PC-9 (cell line): Measurements from ENCODE around the gene BICC1. TPM values are rescaled to one million over a fixed set of nuclear protein-coding genes. Genes with fewer than 3 reads are reported as not detected.

Source experiments
- BruUV-seq: library from RNA; stranded (reverse); fragments of 400-500 nt; replicated peaks from 2 replicates; lab custom pipeline; 2021; lab: Mats Ljungman, UMichigan
- CTCF ChIA-PET: fragments of 300-600 bp; sonication (Branson Sonifier 250); formaldehyde crosslinking; loops from one replicate; lab custom pipeline; 2022; ENCODE audit warnings: antibody characterized with exemption; lab: Charles Lee
- POLR2A ChIA-PET: fragments of 300-600 bp; sonication (Branson Sonifier 250); formaldehyde crosslinking; loops from one replicate; lab custom pipeline; 2022; ENCODE audit warnings: antibody characterized with exemption; ENCODE audit not compliant: unreplicated experiment; lab: Charles Lee
- DNase-seq, 2 experiments: peaks; one replicate each; pipeline versions ENCODE4 v3.0.0 to v3.0.0-alpha.2; 2015 to 2022; ENCODE audit warnings: mixed read lengths in 1 of 2
- H2AFZ ChIP-seq: fragments of 200-600 bp; sonication (generic); 2 replicates; pipeline ENCODE4 v1.8.1; 2017; ENCODE audit warnings: antibody characterized with exemption
- H3F3A ChIP-seq: fragments of 200-600 bp; sonication (generic); 2 replicates; pipeline ENCODE4 v1.8.1; 2017; ENCODE audit warnings: antibody characterized with exemption, mild to moderate bottlenecking, low read depth; ENCODE audit not compliant: insufficient read depth
- H3K27ac ChIP-seq: fragments of 200-600 bp; sonication (generic); 2 replicates; pipeline ENCODE4 v1.6.1; 2016; ENCODE audit warnings: mixed run types
- H3K27me3 ChIP-seq: fragments of 200-600 bp; sonication (generic); 2 replicates; pipeline ENCODE4 v1.6.1; 2016; ENCODE audit warnings: low read depth, mixed run types; ENCODE audit not compliant: insufficient read depth
- H3K36me3 ChIP-seq: fragments of 200-600 bp; sonication (generic); 2 replicates; pipeline ENCODE4 v1.6.1; 2016; ENCODE audit warnings: low read depth, mixed run types
- H3K4me1 ChIP-seq: fragments of 200-600 bp; sonication (generic); replicated peaks from 2 replicates; pipeline ENCODE4 v1.6.1; 2016; ENCODE audit warnings: mixed run types; ENCODE audit not compliant: insufficient read depth
- H3K4me2 ChIP-seq: fragments of 200-600 bp; sonication (generic); 2 replicates; pipeline ENCODE4 v1.6.1; 2017; ENCODE audit warnings: mixed run types
- H3K4me3 ChIP-seq: fragments of 200-600 bp; sonication (generic); 2 replicates; pipeline ENCODE4 v1.6.1; 2016; ENCODE audit warnings: mixed run types
- H3K79me2 ChIP-seq: fragments of 200-600 bp; sonication (generic); 2 replicates; pipeline ENCODE4 v1.6.1; 2017; ENCODE audit warnings: low read depth, mixed run types
- H3K9me2 ChIP-seq: fragments of 200-600 bp; sonication (generic); 2 replicates; pipeline ENCODE4 v1.8.1; 2017; ENCODE audit warnings: mild to moderate bottlenecking; ENCODE audit not compliant: insufficient read depth
- H3K9me3 ChIP-seq: fragments of 200-600 bp; sonication (generic); 2 replicates; pipeline ENCODE4 v1.8.1; 2016; ENCODE audit warnings: low read depth; ENCODE audit not compliant: insufficient read depth
- H4K20me1 ChIP-seq: fragments of 200-600 bp; sonication (generic); 2 replicates; pipeline ENCODE4 v1.8.1; 2017; ENCODE audit not compliant: insufficient read depth
- EZH2 ChIP-seq: fragments of 200-600 bp; sonication (generic); IDR thresholded peaks from 2 replicates; pipeline ENCODE4 v1.8.0; 2017; ENCODE audit warnings: antibody characterized with exemption, low read depth
- intact Hi-C: fragments of 100-400 bp; cut with micrococcal nuclease; formaldehyde crosslinking; loops from one replicate; pipeline ENCODE4 v1.10.0; 2022; ENCODE audit not compliant: unreplicated experiment
- total RNA-seq: library from RNA; stranded (reverse); gene quantifications from 2 replicates; pipeline ENCODE4 v1.2.3, GENCODE V29; 2021
- TF ChIP-seq, protein P1 (sequence below): fragments of 200-600 bp; sonication (generic); conservative IDR thresholded peaks from 2 replicates; pipeline ENCODE4 v1.6.1; 2017; ENCODE audit warnings: mixed run types, antibody characterized with exemption, mild to moderate bottlenecking, moderate library complexity

The BICC1 gene
- total RNA-seq, 1 experiment from 2014 or later: not detected

DNA sequence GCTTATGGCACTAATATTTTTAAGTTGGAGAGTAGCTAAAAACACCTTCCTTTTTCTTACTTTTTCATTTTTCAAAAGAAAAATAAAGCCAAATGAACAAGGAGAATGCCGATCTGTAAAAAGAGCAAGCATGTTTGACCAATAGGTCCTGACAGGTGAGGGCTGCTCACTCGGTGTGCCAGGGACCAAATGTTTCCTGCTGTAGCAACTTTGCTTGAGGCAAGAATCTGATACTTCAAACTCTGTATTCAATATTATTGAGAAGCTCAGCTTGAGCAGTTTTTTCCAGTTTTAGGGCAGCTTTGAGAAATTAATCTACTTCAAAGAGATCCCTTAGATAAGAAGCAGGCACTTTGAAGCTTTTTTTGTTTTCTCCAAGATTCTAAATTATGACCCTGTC lies 298.1 kb downstream of the BICC1 start:
- no peak overlapping the region for H3K27ac ChIP-seq
- TF ChIP-seq, protein P1, sequence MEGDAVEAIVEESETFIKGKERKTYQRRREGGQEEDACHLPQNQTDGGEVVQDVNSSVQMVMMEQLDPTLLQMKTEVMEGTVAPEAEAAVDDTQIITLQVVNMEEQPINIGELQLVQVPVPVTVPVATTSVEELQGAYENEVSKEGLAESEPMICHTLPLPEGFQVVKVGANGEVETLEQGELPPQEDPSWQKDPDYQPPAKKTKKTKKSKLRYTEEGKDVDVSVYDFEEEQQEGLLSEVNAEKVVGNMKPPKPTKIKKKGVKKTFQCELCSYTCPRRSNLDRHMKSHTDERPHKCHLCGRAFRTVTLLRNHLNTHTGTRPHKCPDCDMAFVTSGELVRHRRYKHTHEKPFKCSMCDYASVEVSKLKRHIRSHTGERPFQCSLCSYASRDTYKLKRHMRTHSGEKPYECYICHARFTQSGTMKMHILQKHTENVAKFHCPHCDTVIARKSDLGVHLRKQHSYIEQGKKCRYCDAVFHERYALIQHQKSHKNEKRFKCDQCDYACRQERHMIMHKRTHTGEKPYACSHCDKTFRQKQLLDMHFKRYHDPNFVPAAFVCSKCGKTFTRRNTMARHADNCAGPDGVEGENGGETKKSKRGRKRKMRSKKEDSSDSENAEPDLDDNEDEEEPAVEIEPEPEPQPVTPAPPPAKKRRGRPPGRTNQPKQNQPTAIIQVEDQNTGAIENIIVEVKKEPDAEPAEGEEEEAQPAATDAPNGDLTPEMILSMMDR: no peak
- no peak for TF ChIP-seq EZH2
- CTCF ChIA-PET: no interaction called here
- H3K27me3 ChIP-seq: no peaks in the 10 kb centered on the region
- POLR2A ChIA-PET: interaction anchor here (0.6 kb wide), 1 partner anchor 633 kb away, joined by 3 read pairs; no protein-coding TSS in a partner anchor
- H3K4me2 ChIP-seq: peak overlapping the region; percentile 29; the same call in 1 of the 2 replicates
- no peaks in the 10 kb centered on the region for H3K9me2 ChIP-seq
- peak in 1 of 2 experiments; percentile 43 for DNase-seq
- no TSS peak for BruUV-seq
- H2AFZ ChIP-seq: no peak overlapping the region
- H4K20me1 ChIP-seq: no peaks in the 10 kb centered on the region
- peaks cover 10% of the 10 kb centered on the region; the same call in 1 of the 2 replicates for H3K4me1 ChIP-seq
- no peak overlapping the region for H3K4me3 ChIP-seq
- H3F3A ChIP-seq: no peaks in the 10 kb centered on the region
- intact Hi-C loops: no loop called here
- no peaks in the 10 kb centered on the region for H3K79me2 ChIP-seq
- no peaks in the 10 kb centered on the region for H3K9me3 ChIP-seq
- H3K36me3 ChIP-seq: no peaks in the 10 kb centered on the region

DNA sequence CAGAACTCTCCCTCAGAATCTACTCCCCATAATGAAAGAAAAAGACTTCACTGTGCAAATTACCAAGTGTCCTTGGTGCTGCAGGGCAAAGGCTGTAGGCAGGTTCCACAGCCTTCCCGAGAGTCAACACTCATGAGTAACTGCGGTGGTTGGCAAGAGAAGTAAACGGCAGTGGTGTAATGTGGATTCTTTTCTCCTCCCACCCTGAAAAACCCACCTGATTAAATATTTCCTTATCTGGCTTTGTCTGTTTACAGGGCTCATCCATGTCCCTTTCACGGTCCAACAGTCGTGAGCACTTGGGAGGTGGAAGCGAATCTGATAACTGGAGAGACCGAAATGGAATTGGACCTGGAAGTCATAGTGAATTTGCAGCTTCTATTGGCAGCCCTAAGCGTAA lies 300.9 kb downstream of the BICC1 start:
- no TSS peak for BruUV-seq
- H3K79me2 ChIP-seq: no peaks in the 10 kb centered on the region
- no peak for TF ChIP-seq EZH2
- TF ChIP-seq, protein P1: no peak
- H2AFZ ChIP-seq: no peak overlapping the region
- DNase-seq: no peak
- H4K20me1 ChIP-seq: no peaks in the 10 kb centered on the region
- H3K9me3 ChIP-seq: no peaks in the 10 kb centered on the region
- peaks cover 10% of the 10 kb centered on the region; the same call in 1 of the 2 replicates for H3K4me1 ChIP-seq
- H3K4me3 ChIP-seq: no peak overlapping the region
- CTCF ChIA-PET: no interaction called here
- H3K4me2 ChIP-seq: no peak overlapping the region
- intact Hi-C loops: no loop called here
- POLR2A ChIA-PET: no interaction called here
- no peak overlapping the region for H3K27ac ChIP-seq
- H3K27me3 ChIP-seq: no peaks in the 10 kb centered on the region
- H3F3A ChIP-seq: no peaks in the 10 kb centered on the region
- H3K9me2 ChIP-seq: no peaks in the 10 kb centered on the region
- no peaks in the 10 kb centered on the region for H3K36me3 ChIP-seq

DNA sequence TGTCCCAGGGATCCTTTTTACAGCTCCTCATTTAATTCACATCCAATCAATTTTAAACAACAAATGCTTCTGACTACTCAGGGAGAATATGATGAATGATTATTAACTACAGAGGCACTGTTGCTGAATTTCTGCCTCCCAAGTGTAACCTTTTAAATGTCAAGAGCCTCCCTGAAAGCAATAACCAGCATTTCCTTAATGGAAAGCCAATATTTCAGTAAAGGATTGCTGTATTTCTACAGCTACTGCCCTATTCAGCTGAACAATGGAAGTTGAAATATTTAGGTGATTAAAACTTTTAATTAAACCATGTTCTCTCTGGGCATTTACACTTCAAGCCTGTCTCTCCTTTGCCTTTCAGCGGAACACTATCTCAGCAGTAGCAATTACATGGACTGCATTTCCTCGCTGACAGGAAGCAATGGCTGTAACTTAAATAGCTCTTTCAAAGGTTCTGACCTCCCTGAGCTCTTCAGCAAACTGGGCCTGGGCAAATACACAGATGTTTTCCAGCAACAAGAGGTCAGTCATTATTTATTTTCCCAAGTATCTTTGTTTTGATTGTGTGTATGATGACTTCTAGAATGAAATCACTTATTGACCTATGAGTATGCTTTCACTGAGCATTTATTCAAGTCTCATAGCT lies 304.7 kb downstream of the BICC1 start:
- Histone ChIP-seq H3K27ac (no peak overlapping the region), H4K20me1 (no peaks in the 10 kb centered on the region), H3K27me3 (no peaks in the 10 kb centered on the region), H3K9me2 (no peaks in the 10 kb centered on the region), H3F3A (peaks cover 9% of the 10 kb centered on the region; the same call in 1 of the 2 replicates), H3K79me2 (no peaks in the 10 kb centered on the region), H3K36me3 (no peaks in the 10 kb centered on the region), H3K4me3 (no peak overlapping the region), H3K4me1 (peaks cover 22% of the 10 kb centered on the region), H2AFZ (no peak overlapping the region), H3K9me3 (no peaks in the 10 kb centered on the region; the same call in 1 of the 2 replicates), H3K4me2 (no peak overlapping the region)
- no TSS peak for BruUV-seq
- ChIA-PET CTCF (no interaction called here), POLR2A (no interaction called here)
- TF ChIP-seq, protein P1: no peak
- no peak for TF ChIP-seq EZH2
- DNase-seq: no peak
- intact Hi-C loops: no loop called here
